HFF-Myc (cell line): Measurements from ENCODE around the gene ADGRA1.

ENCODE experiments used
- DNase-seq: peaks from one replicate; pipeline ENCODE4 v3.0.0-alpha.2; 2011; ENCODE audit warnings: low read depth; ENCODE audit errors: extremely low read depth
- H3K4me3 ChIP-seq: replicated peaks from 2 replicates; pipeline ENCODE4 v1.5.1; 2011; ENCODE audit warnings: low read depth, mild to moderate bottlenecking, control low read depth, low read length
- TF ChIP-seq, protein P1 (sequence below): IDR thresholded peaks from 2 replicates; pipeline ENCODE4 v1.5.1; 2012; ENCODE audit warnings: mild to moderate bottlenecking, low read depth, low read length, control low read depth; ENCODE audit errors: missing control alignments

ADGRA1 gene

DNA sequence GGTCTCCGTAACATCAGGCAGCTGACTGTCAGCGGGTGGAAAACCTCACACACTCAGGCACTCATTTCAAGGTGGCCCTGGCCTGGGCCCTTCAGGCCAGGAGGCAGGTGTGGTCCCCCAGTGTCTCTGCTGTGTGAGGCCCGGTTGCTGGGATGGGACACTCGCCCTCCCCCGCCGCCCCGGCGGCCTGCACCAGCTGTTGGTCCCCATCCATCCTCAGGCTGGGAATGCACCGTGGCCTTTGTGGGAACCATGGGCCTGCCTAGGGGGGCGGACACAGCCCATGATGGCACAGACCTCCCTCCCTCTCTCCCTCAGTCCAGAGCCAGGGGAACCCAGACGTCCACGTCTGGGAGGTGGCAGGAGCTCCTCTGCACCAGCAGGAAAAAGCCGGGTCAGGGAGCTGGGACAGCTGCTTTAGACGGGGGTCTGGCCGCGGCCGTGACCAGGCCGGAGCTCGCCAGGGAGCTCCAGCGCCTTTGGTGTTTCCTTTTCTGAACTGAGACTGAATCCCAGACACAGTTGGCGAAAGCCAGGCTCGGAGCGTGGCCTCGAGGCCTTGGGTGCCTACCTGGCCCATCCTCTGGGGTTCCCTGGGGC, 15.7 kb downstream of the ADGRA1 start:
- DNase-seq, result no peak
- no peak overlapping the region for H3K4me3 ChIP-seq
- TF ChIP-seq, protein P1, sequence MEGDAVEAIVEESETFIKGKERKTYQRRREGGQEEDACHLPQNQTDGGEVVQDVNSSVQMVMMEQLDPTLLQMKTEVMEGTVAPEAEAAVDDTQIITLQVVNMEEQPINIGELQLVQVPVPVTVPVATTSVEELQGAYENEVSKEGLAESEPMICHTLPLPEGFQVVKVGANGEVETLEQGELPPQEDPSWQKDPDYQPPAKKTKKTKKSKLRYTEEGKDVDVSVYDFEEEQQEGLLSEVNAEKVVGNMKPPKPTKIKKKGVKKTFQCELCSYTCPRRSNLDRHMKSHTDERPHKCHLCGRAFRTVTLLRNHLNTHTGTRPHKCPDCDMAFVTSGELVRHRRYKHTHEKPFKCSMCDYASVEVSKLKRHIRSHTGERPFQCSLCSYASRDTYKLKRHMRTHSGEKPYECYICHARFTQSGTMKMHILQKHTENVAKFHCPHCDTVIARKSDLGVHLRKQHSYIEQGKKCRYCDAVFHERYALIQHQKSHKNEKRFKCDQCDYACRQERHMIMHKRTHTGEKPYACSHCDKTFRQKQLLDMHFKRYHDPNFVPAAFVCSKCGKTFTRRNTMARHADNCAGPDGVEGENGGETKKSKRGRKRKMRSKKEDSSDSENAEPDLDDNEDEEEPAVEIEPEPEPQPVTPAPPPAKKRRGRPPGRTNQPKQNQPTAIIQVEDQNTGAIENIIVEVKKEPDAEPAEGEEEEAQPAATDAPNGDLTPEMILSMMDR, result no peak

DNA sequence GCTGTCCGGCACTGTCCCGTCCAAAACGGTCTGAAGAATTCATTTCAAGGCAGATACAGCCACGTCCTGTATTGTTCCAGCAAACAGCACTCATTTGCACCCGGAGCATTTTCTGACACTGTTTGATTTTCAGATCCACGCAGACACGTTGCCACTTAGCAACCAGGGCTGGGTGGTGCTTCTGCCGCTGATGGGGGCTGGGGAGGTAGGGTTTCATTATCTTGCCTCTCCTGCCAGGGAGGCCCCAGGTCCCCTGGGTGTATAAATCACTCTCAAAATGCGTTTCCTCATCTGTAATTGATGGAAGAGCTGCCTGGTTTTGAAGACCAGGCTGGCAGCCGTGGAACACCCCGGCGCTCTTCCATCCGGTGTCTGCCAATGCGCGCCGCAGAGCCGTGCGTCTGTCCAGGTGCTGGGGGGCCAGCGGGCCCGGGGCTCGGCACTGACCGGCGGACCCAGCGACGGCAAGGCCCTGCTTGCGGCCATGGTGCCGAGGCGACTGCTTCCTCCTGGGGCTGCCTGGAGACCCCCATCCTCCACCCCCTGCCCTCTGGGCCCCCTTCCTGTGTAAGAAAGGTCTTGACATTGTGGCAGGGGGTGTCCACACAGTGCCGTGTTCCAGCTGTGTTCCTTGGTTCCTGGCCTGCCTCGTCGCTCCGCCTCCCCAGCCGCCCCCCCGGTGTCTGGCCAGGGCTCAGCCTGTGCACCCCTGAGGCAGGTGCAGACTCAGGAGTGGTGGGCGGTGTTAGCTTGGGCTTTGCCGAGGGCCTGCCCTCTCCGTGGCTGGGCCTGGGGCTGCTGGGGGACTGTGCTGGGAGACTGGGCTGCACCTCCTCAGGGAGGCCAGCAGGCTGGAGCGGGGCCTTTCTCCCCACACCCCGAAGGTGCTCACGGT, 16.6 kb downstream of the ADGRA1 start:
- no peak overlapping the region for H3K4me3 ChIP-seq
- no peak for DNase-seq
- TF ChIP-seq, protein P1, result no peak

DNA sequence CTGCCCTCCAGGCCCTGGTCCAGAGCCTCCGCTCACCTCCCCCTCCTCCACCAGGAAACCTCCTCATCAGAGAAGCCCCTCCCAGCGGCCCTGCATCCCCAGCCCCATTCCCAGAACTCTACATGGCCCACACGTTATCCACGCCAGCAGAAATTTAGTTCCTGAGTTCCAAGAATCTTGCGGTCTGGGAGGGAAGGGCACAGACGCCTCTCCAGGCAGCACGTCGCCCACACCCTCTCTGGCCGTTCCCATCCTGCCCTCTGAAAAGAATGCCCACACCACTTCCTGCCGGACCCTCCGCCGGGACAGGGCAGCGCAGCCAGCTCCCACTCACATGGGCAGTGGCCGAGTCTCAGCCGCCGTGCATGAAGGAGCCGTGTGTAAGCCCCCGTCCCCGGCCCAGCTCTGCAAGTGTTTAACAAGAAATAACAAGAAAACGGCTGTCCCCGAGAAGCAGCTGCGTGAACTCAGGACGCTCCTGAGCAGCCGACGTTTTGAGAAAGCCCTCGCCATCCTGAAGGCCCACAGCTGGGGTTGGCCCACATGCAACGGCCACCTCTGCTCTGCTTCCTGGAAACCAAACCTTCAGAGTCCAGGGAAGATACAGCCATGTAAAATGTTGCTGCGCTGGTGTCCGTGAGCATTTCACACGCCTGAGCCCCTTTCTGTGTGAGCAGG, 17.4 kb downstream of the ADGRA1 start:
- DNase-seq, result no peak
- no peak overlapping the region for H3K4me3 ChIP-seq
- TF ChIP-seq, protein P1, result no peak

DNA sequence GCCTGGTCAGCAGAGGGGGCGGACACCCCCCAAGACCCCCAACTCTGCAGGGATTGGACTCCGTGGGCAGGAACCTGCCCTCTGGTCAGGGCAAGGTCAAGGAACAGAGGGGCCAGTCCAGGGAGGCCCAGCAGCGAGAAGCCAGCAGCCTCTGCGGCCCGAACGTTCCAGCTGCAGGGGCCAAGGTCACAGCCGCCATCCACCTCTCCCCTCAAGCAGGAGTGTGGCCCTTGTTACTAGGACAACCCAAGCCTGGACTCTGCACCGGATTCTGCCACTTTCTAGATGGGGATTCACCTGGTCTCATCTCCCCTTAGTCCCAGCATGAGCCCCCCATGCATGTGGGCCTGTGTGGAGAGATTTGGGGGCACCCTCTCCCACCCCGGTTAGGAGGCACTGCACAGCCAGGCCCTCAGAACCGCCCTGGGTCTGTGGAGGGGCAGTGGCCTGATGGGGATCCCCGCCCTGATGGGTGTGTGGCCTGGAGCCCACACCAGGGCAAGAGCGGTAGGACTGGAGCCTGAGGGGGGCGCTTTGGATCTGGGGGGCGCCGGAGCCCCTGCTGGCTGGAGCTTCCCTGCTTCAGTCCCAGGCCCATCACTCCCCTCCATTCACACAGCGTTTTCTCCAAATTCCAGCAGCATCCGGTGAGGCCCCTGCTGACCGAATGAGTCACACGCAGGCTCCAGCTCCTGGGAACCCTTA, 18.1 kb downstream of the ADGRA1 start:
- TF ChIP-seq, protein P1, result no peak
- no peak for DNase-seq
- no peak overlapping the region for H3K4me3 ChIP-seq

DNA sequence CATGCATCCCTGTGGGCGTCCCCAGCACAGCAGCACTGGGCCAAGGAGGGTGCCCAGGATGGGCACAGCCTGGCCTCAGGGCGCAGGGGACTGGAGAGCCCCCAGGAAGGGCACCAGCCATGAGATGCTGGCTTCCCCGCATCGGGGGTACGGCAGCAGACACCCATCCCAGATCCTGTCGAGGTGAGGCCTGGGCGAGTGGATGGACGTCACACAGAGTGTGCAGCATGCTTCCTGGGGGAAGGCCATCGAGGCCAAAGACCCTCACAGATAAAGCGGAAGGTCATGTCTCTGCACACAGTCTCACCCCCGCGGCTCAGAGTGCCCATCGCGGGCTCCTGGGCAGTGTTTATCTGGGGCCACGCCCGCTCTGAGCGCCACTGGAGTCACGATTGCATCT, 18.8 kb downstream of the ADGRA1 start:
- TF ChIP-seq, protein P1, result no peak
- DNase-seq, result no peak
- H3K4me3 ChIP-seq, result no peak overlapping the region

DNA sequence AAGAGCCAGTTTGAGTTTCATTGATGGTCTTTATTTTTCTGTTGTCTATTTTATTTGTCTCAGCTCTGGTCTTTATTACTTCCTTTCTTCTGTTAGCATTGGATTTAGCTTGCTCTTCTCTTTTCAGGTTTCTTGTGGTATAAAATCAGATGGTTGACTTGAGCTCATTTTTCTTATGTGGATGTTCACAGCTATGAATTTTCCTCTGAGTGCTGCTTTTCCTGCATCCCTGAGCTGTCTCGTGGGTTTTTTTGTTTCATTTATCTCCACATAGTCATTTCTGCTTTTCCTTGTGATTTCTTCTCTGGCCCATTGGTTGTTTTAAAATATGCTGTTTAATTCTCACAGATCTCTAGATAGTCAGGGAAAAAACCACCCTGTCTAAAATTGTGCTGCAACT, 19.7 kb downstream of the ADGRA1 start:
- TF ChIP-seq, protein P1, result no peak
- no peak for DNase-seq
- H3K4me3 ChIP-seq, result no peak overlapping the region
